Measurements from ENCODE around the gene AMIGO1.

DNA sequence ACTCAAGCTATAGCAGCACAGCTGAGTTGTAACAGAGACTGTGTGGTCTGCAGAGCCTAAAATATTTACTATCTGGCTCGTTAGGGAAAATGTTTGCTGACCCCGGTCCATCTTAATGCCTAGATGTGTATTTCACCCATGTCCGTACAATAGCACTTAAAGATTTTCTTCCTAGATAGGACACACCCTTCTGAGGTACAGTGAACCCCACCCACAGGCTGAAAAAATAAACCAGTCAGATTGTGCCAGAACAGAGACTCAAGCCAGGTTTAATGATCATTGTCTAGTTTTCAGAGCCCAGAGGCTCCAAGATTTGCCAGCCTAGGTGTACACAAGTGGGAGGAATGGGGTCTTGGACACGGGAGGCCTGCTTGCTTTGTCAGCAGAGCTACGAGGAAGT, 5.6 kb downstream of the AMIGO1 start:
- TF ChIP-seq GABPA (IDR thresholded peaks at IDR 0.05; ENCODE audit: borderline replicate concordance, insufficient read depth, low read length), result no peak
- TF ChIP-seq, protein P1, sequence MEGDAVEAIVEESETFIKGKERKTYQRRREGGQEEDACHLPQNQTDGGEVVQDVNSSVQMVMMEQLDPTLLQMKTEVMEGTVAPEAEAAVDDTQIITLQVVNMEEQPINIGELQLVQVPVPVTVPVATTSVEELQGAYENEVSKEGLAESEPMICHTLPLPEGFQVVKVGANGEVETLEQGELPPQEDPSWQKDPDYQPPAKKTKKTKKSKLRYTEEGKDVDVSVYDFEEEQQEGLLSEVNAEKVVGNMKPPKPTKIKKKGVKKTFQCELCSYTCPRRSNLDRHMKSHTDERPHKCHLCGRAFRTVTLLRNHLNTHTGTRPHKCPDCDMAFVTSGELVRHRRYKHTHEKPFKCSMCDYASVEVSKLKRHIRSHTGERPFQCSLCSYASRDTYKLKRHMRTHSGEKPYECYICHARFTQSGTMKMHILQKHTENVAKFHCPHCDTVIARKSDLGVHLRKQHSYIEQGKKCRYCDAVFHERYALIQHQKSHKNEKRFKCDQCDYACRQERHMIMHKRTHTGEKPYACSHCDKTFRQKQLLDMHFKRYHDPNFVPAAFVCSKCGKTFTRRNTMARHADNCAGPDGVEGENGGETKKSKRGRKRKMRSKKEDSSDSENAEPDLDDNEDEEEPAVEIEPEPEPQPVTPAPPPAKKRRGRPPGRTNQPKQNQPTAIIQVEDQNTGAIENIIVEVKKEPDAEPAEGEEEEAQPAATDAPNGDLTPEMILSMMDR (IDR thresholded peaks at IDR 0.05; ENCODE audit: control extremely low read depth in 1 of 3, insufficient read depth in 1 of 3, low read depth in 1 of 3, low read length in 3 of 3), result no peak
- no peak for TF ChIP-seq TAF1 (IDR thresholded peaks at IDR 0.05; ENCODE audit: low read depth, low read length)
- TF ChIP-seq HDAC6 (IDR thresholded peaks at IDR 0.05; ENCODE audit: low read depth, low read length), result no peak
- TF ChIP-seq POLR2AphosphoS5 (IDR thresholded peaks at IDR 0.05; ENCODE audit: low read depth, low read length), result no peak
- no peak for TF ChIP-seq POLR2A (IDR thresholded peaks at IDR 0.05; ENCODE audit: control extremely low read depth in 1 of 2, low read depth in 2 of 2, low read length in 2 of 2)
